Hepatocyte (in vitro differentiated cells): ENCODE data around the gene TMED7.

Experiments used
- CTCF ChIP-seq: fragments of 200-600 bp; sonication (generic); IDR thresholded peaks from 2 replicates; pipeline ENCODE4 v1.5.1; 2016; ENCODE audit warnings: antibody characterized with exemption, mild to moderate bottlenecking; ENCODE audit not compliant: poor library complexity
- EZH2phosphoT487 ChIP-seq: fragments of 200-600 bp; sonication (generic); IDR thresholded peaks from one replicate; pipeline ENCODE4 v1.6.1; 2018; ENCODE audit warnings: antibody characterized with exemption, mild to moderate bottlenecking, low read depth, moderate library complexity; ENCODE audit not compliant: unreplicated experiment, severe bottlenecking

- TF ChIP-seq CTCF, result peak; percentile 99
- TF ChIP-seq EZH2phosphoT487, result no peak
Measured at GRCh38 chr5:115634343-115635132, 8.7 kb upstream of the TMED7 start.
